H9 (cell line): Measurements from ENCODE around the gene TSSK6. TPM values are rescaled to one million over a fixed set of nuclear protein-coding genes. Genes with fewer than 3 reads are reported as not detected.

Source experiments
- DNase-seq: peaks from one replicate; pipeline ENCODE4 v3.0.0-alpha.2; 2017
- H2AFZ ChIP-seq: one replicate; pipeline ENCODE4 v1.6.1; 2013; ENCODE audit warnings: mild to moderate bottlenecking, low read length, control low read depth, moderate library complexity
- H2AK5ac ChIP-seq: 2 replicates; pipeline ENCODE4 v1.6.1; 2013; ENCODE audit warnings: low read length, control low read depth, mixed read lengths; ENCODE audit not compliant: insufficient read length
- H2BK120ac ChIP-seq: one replicate; pipeline ENCODE4 v1.6.1; 2013; ENCODE audit warnings: low read depth, mild to moderate bottlenecking, low read length, control low read depth, inconsistent platforms; ENCODE audit not compliant: poor library complexity, severe bottlenecking
- H2BK12ac ChIP-seq: 2 replicates; pipeline ENCODE4 v1.6.1; 2013; ENCODE audit warnings: low read length, control low read depth, mixed read lengths, low read depth; ENCODE audit not compliant: insufficient read length
- H2BK15ac ChIP-seq: 2 replicates; pipeline ENCODE4 v1.6.1; 2013; ENCODE audit warnings: low read depth, low read length, control low read depth
- H2BK20ac ChIP-seq: one replicate; pipeline ENCODE4 v1.6.1; 2013; ENCODE audit warnings: low read depth, mild to moderate bottlenecking, low read length, control low read depth, inconsistent platforms; ENCODE audit not compliant: poor library complexity, severe bottlenecking
- H2BK5ac ChIP-seq: 2 replicates; pipeline ENCODE4 v1.6.1; 2013; ENCODE audit warnings: low read length, control low read depth, mixed read lengths; ENCODE audit not compliant: insufficient read length
- H3K14ac ChIP-seq: 2 replicates; pipeline ENCODE4 v1.6.1; 2013; ENCODE audit warnings: low read length, control low read depth; ENCODE audit not compliant: insufficient read depth
- H3K18ac ChIP-seq: 2 replicates; pipeline ENCODE4 v1.6.1; 2013; ENCODE audit warnings: low read depth, mild to moderate bottlenecking, mixed read lengths, low read length, control low read depth; ENCODE audit not compliant: insufficient read length
- H3K23ac ChIP-seq: 2 replicates; pipeline ENCODE4 v1.6.1; 2013; ENCODE audit warnings: low read length, control low read depth, mixed read lengths, low read depth; ENCODE audit not compliant: insufficient read length
- H3K23me2 ChIP-seq: 2 replicates; pipeline ENCODE4 v1.6.1; 2013; ENCODE audit warnings: low read depth, mild to moderate bottlenecking, mixed read lengths, low read length, control low read depth; ENCODE audit not compliant: insufficient read length, poor library complexity, severe bottlenecking
- H3K27ac ChIP-seq: 2 replicates; pipeline ENCODE4 v1.5.1; 2013; ENCODE audit warnings: low read length, control low read depth, mixed read lengths, low read depth; ENCODE audit not compliant: insufficient read length
- H3K27me3 ChIP-seq: 2 replicates; pipeline ENCODE4 v1.6.1; 2013; ENCODE audit warnings: low read length, control low read depth, inconsistent platforms; ENCODE audit not compliant: insufficient read depth
- H3K4ac ChIP-seq: 2 replicates; pipeline ENCODE4 v1.6.1; 2013; ENCODE audit warnings: low read depth, mild to moderate bottlenecking, control low read depth, inconsistent platforms, low read length, moderate library complexity
- H3K4me1 ChIP-seq: 2 replicates; pipeline ENCODE4 v1.6.1; 2013; ENCODE audit warnings: low read length, control low read depth, inconsistent platforms; ENCODE audit not compliant: insufficient read depth
- H3K4me2 ChIP-seq: 2 replicates; pipeline ENCODE4 v1.6.1; 2013; ENCODE audit warnings: low read length, control low read depth, mixed read lengths; ENCODE audit not compliant: insufficient read length, insufficient read depth
- H3K56ac ChIP-seq: 2 replicates; pipeline ENCODE4 v1.6.1; 2013; ENCODE audit warnings: low read depth, mild to moderate bottlenecking, mixed read lengths, low read length, control low read depth; ENCODE audit not compliant: insufficient read length
- H3K79me1 ChIP-seq: 2 replicates; pipeline ENCODE4 v1.6.1; 2013; ENCODE audit warnings: low read depth, mild to moderate bottlenecking, moderate library complexity, low read length, control low read depth, inconsistent platforms; ENCODE audit not compliant: insufficient read depth, poor library complexity, severe bottlenecking
- H3K79me2 ChIP-seq: 2 replicates; pipeline ENCODE4 v1.6.1; 2013; ENCODE audit warnings: low read length, control low read depth, inconsistent platforms; ENCODE audit not compliant: insufficient read depth
- H3K9ac ChIP-seq: 2 replicates; pipeline ENCODE4 v1.6.1; 2013; ENCODE audit warnings: low read length, control low read depth, mixed read lengths; ENCODE audit not compliant: insufficient read length; ENCODE audit errors: extremely low read depth
- H3K9me3 ChIP-seq: one replicate; pipeline ENCODE4 v1.6.1; 2013; ENCODE audit warnings: low read depth, low read length, inconsistent platforms; ENCODE audit not compliant: control insufficient read depth
- H3T11ph ChIP-seq: one replicate; pipeline ENCODE4 v1.6.1; 2013; ENCODE audit warnings: mild to moderate bottlenecking, low read length, control low read depth, inconsistent platforms
- H4K20me1 ChIP-seq: one replicate; pipeline ENCODE4 v1.6.1; 2013; ENCODE audit not compliant: control insufficient read depth, insufficient read length, insufficient read depth
- H4K5ac ChIP-seq: 2 replicates; pipeline ENCODE4 v1.6.1; 2013; ENCODE audit warnings: low read depth, mild to moderate bottlenecking, mixed read lengths, low read length, control low read depth; ENCODE audit not compliant: insufficient read length
- H4K8ac ChIP-seq: replicated peaks from 2 replicates; pipeline ENCODE4 v1.6.1; 2013; ENCODE audit warnings: low read length, control low read depth, mixed read lengths, low read depth; ENCODE audit not compliant: insufficient read length
- H4K91ac ChIP-seq: 2 replicates; pipeline ENCODE4 v1.6.1; 2013; ENCODE audit warnings: low read depth, mild to moderate bottlenecking, moderate library complexity, mixed read lengths, low read length, control low read depth; ENCODE audit not compliant: insufficient read length
- H3K27ac Mint-ChIP-seq, 3 experiments: 2 replicates in 2 of 3; 3 replicates in 1 of 3; pipeline ENCODE4 v1.8.0; 2020 to 2021; ENCODE audit warnings: mixed read lengths in 3 of 3, mild to moderate bottlenecking in 1 of 3, moderate library complexity in 1 of 3
- H3K27me3 Mint-ChIP-seq: 2 replicates; pipeline ENCODE4 v1.8.0; 2021; ENCODE audit warnings: low read depth, mild to moderate bottlenecking, moderate library complexity, mixed read lengths
- H3K36me3 Mint-ChIP-seq, 3 experiments: 2 replicates in 2 of 3; 3 replicates in 1 of 3; pipeline ENCODE4 v1.8.0; 2020 to 2021; ENCODE audit warnings: low read depth in 3 of 3, mixed read lengths in 3 of 3; ENCODE audit not compliant: insufficient read depth in 1 of 3
- H3K4me1 Mint-ChIP-seq, 2 experiments: 2 replicates each; pipeline ENCODE4 v1.8.0; 2020; ENCODE audit warnings: mixed read lengths in 2 of 2
- H3K4me3 Mint-ChIP-seq, 2 experiments: 2 replicates in 1 of 2; 3 replicates in 1 of 2; pipeline ENCODE4 v1.8.0; 2020 to 2021; ENCODE audit warnings: mild to moderate bottlenecking in 2 of 2, mixed read lengths in 2 of 2, moderate library complexity in 1 of 2
- H3K9me3 Mint-ChIP-seq, 2 experiments: 2 replicates in 1 of 2; 3 replicates in 1 of 2; pipeline ENCODE4 v1.8.0; 2020; ENCODE audit warnings: mild to moderate bottlenecking in 2 of 2, mixed read lengths in 2 of 2, moderate library complexity in 1 of 2
- WGBS: extraction: QIAGEN DNeasy Blood & Tissue Kit; methylation state at CpG from one replicate; pipeline ENCODE4 v1.1.7; 2013; ENCODE audit warnings: missing lambda C conversion rate, low lambda C conversion rate, mixed read lengths; ENCODE audit not compliant: insufficient read length; ENCODE audit errors: extremely low coverage; 5-methylcytosine and 5-hydroxymethylcytosine counted together
- total RNA-seq: library from RNA; stranded (reverse); gene quantifications from 2 replicates; pipeline ENCODE4 v1.2.1, GENCODE V29; 2021
- TF ChIP-seq, protein P1 (sequence below): fragments of 200-600 bp; sonication (generic); conservative IDR thresholded peaks from 3 replicates; pipeline ENCODE4 v1.8.0; 2021; ENCODE audit warnings: antibody characterized with exemption, mild to moderate bottlenecking

The TSSK6 gene
- total RNA-seq, 1 experiment from 2014 or later: 2.6 TPM

DNA sequence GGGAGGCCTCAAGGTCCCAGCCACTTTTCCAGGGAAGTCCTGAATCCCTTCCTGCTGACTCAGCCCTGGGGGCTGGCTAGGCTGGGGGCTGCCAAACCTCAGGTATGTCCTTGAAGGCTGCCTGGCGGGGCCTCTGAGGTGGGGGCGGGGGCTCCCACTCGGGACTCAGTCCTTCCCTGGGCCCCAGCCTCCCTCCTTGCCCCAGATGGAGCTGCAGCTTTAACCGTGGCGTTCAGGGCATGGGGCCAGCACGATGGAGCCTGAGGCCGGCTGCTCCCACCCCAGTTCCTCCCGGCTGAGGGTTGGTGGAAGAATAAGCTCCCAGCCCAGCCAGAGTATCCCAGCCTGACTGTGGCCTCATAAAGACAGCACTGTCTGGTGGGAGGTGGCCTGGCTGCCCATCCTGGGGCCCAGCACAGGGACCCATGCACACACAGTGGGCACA is 35.2 kb upstream of the TSSK6 start:
- Histone ChIP-seq H2BK20ac (no peak overlapping the region), H2BK120ac (no peak overlapping the region), H3K4ac (no peak overlapping the region), H2AFZ (no peak overlapping the region), H2BK12ac (no peak overlapping the region), H2AK5ac (no peak overlapping the region), H3K9me3 (no peaks in the 10 kb centered on the region), H3K79me1 (no peaks in the 10 kb centered on the region), H4K20me1 (no peaks in the 10 kb centered on the region), H3K27ac (no peak overlapping the region), H2BK15ac (no peak overlapping the region), H3K9ac (no peak overlapping the region), H4K5ac (no peak overlapping the region), H3K4me1 (no peaks in the 10 kb centered on the region), H3K23me2 (no peaks in the 10 kb centered on the region), H3K18ac (no peak overlapping the region), H3K4me2 (no peak overlapping the region), H4K91ac (no peak overlapping the region), H2BK5ac (no peak overlapping the region), H3K27me3 (no peaks in the 10 kb centered on the region), H3K14ac (no peak overlapping the region; the same call in 1 of the 2 replicates), H4K8ac (no peak overlapping the region), H3K56ac (no peak overlapping the region), H3T11ph (no peak overlapping the region), H3K79me2 (no peaks in the 10 kb centered on the region), H3K23ac (no peak overlapping the region)
- Mint-ChIP-seq H3K36me3 (no peaks in the 10 kb centered on the region; a peak in 1 of 7 replicates), H3K27me3 (peaks cover 7% of the 10 kb centered on the region), H3K27ac (no peak overlapping the region), H3K4me3 (no peak overlapping the region), H3K9me3 (no peaks in the 10 kb centered on the region; a peak in 1 of 5 replicates), H3K4me1 (peaks cover 0 to 8% of the 10 kb centered on the region in 2 experiments; a peak in 2 of 4 replicates)
- TF ChIP-seq, protein P1, sequence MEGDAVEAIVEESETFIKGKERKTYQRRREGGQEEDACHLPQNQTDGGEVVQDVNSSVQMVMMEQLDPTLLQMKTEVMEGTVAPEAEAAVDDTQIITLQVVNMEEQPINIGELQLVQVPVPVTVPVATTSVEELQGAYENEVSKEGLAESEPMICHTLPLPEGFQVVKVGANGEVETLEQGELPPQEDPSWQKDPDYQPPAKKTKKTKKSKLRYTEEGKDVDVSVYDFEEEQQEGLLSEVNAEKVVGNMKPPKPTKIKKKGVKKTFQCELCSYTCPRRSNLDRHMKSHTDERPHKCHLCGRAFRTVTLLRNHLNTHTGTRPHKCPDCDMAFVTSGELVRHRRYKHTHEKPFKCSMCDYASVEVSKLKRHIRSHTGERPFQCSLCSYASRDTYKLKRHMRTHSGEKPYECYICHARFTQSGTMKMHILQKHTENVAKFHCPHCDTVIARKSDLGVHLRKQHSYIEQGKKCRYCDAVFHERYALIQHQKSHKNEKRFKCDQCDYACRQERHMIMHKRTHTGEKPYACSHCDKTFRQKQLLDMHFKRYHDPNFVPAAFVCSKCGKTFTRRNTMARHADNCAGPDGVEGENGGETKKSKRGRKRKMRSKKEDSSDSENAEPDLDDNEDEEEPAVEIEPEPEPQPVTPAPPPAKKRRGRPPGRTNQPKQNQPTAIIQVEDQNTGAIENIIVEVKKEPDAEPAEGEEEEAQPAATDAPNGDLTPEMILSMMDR: no peak
- no peak for DNase-seq
- no CpG with 5 or more reads among the region's 8 CpGs for WGBS
